NCI-H2081 treated with DMSO at 0.1 percent for 48 hours (cell line): ENCODE measurements around the gene MRPL28.
"Not testable (repeated sequence)": the region's sequence is repeated elsewhere in the genome, so short reads cannot be mapped to it uniquely, and the experiment has no call there.

Source experiments
- DNase-seq: peaks from one replicate; lab custom pipeline; 2025; lab: John Stamatoyannopoulos, UW

Gene MRPL28

DNA sequence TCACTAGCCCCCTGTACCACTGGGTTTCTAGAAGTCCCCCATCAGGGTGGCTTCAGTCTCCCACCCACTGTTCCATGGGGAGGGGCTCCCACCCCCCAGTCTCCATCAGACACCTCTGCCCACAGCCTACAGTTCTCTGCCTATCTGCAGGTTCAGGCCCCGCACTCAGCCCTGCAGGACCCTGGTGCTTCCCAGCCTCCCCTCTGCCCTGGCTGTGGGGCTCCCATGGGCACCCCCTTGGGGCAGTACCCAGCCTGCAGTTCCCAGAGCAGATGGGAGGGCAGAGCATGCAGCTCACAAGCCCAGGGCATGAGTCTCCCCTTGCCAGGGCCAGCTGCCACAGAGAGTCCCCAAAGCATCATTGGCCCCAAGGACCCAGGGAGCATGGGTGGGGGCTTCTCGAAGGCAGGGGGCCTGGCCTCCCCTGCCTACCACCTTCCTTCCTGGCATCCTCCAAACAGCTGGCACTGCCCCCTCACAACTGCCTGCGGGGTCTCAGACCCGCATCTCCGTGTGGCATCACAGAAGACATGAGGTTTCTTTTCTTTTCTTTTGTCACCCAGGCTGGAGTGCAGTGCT is 2.8 kb upstream of the MRPL28 start:
- DNase-seq: no peak

DNA sequence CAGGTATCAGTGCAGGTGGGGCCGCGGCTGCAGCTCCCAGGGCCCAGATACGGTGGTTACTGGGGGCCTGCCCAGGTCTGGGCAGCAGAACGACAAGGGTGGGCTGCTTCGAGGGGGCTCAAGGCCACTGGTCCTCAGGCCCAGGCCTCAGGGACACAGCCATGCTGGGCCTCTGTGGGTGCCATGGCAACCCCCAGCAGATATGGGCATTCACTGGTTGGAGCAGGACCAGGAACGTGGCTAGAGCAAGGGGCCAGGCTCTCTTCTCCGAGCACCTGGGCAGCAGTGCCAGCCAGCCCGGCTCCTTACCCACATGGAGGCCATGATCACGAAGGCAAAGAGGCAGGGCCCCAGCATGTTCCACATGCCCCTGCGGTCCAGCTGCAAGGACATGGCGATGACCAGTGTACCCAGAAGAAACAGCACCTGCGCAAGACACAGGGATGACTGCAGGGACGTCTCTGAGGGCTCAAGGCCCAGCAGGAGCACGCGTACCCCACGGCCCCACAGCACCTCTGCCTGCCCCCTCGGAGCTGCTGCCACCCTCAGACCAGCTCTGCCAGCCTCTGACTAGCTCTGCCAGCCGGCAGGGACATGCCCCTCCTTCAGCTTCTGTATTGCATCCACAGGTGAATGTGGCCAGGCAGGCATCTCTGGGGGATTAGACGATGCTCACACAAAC is 2.1 kb upstream of the MRPL28 start:
- no peak for DNase-seq

DNA sequence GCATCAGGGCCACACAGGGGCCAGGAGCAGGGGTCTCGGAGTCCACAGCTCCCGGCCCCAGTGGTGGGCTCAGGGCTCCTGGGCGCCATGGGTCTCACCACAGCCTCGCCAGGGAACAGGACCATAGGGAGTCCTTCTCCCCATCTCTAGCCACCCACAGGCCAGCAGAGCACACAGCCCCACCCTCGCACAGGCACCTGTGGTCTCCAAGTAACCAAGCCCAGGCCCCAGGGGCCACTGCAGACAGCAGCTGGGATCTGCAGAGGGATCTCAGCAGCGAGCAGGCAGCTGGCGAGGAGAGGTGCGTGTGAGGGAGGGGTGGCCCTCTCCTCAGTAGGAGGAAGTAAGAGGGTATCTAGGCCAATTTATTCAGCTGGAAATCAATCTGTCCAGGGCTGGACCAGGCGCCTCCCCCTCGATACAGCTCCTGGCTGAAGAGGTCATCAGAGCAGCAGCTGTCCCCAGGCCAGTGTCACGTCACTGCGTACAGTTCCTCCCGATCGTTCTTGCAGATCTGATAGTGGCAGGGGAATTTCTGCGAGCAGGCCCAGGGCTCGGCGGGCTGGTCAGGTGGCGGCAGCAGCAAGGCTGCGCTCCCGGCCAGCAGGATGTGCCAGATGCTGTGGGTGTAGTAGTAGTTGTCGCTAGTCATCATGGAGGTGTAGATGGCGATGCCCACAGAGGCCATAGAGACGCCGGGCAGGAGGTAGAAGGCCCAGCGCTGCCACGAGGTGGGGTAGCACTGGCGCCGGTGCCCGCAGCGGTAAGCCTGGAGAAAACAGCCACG is 1.4 kb upstream of the MRPL28 start:
- no peak for DNase-seq

DNA sequence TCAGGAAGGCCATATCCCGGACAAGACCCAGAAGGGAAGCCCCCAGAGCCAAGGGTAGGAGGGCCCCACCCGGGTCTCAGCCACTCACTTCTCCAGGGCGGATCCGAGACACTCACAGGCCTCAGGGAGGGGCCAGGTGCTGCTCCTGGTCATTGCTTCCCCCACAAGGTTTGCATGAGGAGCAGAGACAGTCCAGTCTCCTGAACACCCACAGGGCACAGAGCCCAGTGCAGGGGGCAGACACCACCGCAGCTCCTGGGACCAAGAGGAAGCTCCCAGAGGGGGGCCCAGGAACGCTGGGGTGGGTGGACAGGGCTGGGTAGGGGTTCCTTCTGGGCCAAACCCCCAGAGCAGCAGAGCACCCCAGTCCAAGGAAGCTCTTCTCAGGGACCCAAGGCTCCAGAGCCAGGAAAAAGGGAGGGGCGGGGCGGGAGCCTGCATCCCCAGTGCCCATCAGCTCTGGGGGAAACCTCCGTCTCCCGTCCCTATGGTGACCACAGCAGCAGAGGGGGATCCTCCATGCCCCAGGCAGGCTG is 709 bp upstream of the MRPL28 start:
- DNase-seq: no peak

DNA sequence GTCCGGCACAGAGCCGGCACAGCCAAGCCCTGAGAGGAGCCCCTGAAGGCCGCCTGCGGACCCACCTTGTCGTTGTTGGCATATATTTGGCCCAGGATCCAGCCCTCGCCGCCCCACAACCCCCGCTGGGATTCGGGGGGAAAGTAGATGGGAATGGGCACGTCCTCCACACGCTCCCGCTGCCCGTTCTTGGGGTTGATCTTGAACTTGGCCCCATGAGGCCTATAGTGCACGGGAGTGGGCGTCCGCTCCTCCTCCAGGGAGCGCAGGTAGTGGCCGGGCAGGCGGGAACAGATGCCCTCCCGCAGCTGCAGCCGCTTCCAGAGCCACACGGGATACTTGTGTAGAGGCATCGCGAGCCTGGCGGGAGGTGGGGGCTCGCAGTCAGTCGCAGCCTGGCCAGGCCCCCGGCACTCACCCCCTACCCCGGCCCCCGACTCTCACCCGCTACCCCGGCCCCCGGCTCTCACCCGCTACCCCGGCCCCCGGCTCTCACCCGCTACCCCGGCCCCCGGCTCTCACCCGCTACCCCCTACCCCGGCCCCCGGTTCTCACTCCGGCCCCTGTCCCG is 387 bp downstream of the MRPL28 start:
- DNase-seq: no peak

DNA sequence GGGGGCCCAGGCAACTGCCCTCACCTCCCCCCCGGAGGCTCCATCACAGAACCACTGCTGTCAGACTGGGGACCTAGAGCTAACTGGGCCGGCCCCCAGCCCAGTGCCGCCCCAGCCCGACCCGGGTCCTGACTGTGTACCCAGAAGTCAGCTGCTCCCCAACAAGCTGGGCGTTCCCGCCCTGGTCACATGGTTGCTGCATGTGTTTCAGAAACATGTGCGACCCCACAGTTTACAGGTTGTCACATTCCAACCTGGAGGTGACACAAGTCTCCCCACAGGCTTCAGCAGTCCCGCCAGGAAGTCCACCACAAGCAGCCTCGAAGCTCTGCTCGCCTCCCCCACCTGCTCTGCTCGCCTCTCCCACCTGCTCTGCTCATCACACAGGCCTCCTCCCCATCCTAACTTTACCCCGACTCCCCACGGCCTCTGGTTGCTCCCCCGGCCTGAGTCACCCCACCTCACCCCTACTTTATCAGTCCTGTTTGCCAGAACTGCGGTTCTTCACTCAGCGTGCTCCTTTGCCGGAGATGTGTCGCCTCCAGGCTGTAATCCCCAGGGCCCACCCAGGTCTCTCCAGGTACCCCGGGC is 968 bp downstream of the MRPL28 start:
- DNase-seq: no peak

DNA sequence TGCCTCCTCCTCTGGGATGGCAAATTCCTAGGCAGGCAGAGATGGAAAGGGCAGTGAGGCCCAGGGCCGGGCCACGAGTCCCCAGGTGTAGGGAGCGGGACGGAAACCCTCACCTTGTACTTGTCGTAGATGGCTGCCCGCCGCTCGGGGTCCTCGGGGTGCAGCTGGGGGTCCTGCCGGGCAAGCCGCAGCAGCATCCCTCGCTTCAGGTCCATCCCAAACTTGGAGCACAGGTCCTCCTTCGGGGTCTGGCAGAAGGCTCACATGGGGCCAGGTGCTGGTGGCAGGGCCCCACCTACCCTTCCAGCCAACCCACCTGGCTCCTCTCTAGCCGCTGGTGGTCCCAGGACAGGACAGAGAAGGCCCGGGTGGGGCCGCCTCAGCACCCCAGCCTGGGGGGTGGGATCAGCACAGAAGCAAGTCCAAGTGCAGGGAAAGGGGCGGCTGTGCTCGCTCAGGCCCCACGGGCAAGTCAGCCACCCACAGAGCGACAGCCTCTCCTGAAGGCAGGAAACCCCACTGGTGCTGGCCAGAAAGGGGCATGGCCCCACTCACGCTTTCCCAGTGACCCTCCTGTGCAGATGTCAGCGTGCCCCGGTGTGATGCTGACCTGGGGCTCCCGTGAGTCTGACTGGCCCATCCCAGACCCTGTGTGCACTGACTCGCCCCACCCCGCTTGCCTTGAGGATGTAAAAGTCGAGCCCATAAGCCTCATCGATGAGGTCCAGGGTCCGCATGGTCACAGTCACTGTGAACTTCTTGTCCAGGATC is 1.8 kb downstream of the MRPL28 start:
- DNase-seq: no peak

DNA sequence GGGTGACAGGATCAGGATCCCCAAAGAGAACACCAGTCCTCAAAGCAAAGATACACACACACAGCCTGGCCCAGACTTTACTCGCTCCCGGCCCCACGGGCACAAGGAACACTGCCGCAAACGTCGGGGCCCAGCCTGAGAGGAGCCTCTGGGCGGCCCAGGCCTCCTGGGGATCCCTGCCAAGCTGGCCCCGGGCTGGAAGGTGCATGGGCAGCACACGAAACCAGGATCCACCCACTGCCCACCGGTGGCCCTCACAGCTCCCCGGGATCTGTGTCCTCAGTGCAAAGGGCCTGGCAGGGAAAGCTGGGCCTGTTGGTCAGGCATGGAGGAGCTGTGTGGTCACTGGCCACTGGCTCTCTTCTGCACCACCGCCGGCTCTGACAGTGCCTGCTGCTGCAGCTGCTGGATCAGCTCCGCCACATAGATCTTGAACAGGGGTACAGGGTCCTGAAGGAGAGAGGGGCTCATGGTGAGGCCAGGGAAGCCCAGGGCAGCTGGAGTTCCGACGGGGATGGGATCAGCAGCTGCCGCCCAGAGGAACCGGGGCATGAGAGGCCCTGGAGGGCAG is 2.9 kb downstream of the MRPL28 start:
- no peak for DNase-seq

DNA sequence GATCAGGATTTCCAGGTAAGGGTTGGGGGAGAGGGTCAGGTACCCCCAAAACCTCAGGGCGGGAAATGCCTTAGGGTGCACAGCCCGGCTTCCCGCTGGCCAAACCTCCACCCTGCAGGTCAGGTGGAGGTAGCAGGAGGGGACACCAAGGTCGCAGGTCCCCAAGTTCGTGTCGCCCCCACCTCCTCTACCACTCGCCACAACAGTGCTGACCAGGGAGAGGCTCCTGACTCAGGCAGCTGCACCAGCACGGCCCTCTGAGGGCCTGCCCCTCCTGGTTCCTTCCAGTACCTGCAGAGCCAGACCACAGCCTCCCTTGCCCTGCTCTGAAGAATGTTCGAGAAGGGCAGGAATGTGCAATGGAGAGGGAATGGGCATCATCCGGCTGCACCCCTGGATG is 3.9 kb downstream of the MRPL28 start:
- DNase-seq: no peak

DNA sequence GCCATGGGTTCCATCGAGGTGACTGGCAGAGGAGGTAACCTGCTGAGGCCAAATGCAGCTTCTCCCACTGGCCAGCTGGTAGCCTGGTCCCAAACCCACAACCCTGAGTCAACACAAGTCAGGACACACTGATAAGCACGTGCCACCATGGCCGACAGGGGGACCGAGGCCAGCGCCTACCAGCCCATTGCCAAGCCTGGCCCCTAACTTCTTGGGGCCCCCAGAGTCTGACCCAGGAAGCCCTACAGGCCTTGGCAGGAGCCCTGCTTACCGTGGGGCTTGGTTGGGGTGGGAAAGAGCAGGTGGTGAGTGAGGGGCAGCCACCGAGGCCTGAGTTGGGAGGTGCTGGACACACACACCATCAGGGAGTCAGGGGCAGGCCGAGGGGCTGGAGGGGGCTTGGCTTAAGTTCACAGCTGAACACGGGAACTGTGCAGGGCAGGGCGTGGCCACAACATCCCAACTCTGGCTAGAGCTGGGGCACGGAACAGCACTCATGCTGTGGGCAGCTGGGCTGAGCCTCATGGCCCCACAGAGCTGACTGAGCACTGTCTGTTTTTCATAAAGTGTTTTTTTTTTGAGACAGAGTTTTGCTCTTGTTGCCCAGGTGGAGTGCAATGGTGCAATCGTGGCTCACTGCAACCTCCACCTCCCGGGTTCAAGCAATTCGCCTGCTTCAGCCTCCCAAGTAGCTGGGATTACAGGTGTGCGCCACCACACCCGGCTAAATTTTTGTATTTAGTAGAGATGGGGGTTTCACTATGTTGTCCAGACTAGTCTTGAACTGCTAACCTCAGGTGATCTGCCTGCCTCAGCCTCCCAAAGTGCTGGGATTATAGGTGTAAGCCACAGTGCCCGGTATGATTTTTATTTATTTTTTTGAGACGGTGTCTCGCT is 5.5 kb downstream of the MRPL28 start:
- DNase-seq: no peak

DNA sequence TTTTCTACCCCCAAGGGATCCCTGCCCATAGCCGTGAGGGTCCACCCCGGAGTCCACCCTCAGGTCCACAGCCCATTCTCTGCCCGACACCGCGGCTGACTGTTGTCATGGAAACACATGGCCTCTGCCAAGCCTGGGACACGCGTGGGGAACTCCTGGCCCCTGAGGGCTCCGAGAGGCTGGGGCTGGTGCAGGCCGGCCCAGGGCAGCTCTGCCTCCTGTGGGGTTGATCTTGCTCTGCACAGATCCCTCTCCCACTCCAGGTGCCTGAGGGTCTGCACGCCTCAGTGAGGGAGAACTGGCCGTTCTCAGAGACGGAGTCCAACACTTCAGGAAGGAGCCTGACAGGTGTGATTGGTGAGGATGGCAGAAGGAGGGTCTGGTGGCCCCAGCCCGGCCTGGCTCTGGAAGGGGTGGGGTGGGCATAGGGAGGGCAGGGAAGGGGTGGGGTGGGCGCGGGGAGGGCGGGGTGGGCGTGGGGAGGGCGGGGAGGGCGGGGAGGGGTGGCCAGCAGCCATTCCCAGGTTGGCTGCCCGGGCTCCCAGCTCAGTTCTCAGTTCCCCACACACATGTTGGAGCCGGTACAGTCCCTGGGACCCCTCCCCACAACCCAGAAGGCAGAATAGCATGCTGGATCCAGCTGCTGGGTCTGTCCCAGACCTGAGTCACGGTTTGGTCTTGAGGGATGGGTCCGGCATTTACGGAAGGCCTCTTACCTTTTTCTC is 6.4 kb downstream of the MRPL28 start:
- no peak for DNase-seq

DNA sequence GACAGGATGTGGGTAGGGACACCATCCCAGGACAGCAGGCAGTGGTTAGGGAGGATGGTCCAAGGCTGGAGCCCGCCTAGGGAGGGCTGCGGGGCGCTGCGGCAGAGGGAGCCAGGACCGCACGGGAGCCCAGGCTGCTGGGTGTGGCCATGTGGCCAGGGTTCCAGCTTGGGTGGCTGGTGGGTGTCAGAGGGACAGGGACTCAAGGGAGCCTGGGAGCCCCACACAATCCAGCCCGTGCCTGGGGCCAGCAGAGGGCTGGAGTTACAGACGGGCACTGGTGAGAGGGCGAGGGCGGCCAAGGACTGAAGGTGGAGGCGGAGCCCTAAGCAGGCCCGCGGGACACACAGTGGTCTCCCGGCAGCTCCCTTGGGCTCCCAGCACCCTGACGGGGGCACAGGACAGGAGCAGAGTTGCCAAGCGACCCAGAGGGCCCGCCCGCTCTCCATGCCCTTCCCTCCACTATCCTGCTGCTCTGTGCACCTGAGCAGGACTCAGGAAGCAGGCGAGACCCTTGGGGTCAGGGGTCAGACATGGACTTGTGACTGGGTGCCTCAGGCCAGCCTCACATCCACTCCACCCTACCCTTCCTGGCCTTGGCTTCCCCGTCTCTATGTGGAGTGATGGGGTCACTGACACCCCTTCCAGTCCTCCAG is 7.1 kb downstream of the MRPL28 start:
- DNase-seq: no peak

DNA sequence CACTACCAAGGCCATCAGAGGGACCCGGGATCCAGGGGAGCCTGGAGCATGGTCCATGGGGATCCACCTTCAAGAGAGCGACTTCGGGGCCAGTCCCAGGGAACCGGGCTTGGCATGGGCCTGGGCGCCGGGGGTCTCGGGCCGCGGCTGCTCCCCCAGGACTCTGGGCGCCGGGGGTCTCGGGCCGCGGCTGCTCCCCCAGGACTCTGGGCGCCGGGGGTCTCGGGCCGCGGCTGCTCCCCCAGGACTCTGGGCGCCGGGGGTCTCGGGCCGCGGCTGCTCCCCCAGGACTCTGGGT is 7.7 kb downstream of the MRPL28 start:
- not testable (repeated sequence) for DNase-seq

DNA sequence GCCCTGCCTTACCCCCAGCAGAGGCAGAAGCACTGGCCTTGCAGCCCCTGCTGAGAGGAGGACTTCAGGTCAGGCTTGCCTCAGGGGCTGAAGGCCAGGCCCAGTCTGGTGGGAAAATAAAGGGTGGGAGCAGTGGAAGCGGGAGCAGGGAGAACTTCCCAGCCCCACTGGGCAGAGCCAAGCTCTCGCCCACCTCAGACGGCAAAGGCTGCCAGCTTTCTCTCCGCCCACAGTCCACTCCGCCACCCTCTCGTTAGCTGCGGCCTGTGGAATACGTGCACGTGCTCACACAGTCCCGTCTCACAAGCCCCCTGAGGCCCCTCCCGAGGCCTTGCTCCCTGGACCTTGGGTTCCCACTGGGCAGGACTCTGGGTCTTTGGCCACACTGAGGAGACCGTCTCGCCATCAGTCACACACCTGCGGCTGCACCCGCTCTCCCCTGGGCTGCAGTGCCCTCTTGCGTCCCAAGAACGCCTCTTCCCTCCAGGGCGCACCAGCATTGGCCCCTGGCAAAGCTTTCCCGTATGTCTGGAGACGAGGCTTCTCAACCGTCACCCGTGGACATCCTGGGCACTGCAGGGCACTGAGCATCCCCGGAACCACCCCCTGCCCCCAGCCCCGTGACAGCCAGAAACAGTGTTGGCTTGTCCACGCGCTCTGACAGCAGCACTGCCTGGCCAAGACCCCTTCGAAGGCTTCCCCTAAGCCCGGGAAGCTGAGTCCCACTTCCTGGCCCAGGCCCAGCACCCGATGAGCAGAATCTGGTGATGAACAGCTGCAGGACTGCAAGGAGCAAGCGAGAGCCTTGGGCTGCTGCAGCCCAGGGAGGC is 8.3 kb downstream of the MRPL28 start:
- no peak for DNase-seq

DNA sequence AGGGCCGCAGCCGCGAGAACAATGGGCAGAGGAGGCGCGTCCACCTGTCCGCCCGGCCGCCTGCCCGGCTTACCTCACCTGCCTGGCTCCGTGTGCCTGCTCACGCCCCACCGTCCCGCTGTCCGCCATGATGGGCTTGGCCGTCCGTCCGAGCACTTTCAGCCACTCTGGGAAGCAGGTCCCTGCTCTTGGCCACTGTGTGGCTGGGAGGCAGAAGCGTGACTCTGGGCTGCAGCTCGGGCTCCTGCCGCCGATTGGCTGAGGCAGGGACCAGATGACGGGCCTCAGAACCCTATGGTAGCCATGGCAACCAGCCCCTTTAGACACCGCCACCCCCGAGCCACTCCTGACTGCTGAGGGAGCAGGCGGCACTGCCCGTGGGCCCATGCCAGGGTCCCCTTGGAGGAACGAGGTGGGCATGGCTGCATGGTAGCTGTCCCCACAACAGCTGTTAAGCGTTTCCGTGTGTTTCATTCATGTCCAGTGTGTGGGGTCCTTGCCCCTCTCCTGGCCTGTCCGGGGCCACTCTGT is 8.9 kb downstream of the MRPL28 start:
- DNase-seq: no peak

DNA sequence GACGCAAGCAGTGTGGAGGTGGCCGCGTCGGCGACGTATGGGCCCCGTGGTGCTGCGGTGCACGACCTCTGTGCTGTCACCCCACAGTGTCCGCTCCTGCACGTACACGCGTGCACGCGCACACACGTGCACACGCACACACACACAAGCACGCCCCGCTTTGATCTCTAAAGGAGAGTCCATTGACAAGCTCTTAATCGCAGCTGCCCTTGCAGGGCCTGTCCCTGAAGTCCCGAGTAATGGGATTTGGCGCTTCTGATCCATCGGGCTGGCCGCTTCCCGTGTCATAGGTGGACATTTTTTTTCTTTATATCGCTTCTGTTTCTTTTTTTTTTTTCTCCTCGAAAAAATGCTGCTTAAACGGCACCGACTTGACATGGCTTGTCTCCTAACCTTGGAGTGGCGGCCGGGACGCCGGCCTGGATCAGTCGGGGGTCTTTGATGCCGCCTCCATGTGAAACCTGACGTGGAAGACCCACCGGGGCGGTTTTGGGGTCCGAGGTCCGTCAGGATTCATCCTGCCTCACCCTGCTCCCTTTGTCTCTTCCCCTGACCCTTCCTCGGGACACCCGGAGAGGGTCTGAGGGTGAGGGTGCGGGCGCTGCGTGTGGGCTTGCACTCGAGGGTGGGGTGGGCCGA is 9.5 kb downstream of the MRPL28 start:
- DNase-seq: no peak

DNA sequence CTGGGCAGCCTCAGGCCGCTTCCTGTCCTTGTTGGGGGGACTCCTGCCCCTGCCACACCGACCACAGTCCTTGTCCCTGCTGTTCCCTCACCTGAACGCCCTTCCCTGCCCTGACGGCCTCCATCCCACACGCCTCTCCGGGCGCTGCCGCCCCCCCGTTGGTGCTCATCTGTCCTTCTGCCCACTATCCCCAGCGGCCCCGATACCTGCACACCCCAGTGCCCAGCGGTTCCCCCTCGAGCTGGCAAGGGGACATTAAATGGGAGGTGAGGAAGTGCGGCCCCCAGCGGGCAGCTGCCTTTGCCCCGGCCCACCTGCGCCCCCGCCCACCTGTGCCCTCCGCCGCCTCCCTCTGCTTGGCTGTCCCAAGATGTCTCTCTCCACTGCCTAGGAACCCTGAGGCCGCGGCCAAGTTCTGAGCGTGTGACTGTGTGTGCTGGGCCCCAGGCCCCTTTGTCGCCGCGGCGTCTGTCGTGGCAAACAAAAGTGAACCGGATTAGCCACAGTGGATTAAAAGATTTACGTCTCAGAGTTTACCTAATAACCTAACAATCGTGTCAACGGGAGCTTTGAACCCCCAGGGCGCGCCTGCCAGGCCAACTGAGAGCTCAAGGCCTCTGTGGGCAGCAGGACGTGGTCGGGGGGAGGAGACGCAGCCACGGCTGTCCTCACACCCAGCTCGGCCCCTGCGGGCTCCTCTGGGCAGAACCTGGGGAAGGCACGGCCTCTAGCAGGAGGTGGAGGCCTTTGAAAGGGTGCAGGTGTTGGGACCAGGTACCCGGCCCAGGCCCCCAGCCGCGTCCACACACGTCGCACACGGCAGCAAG is 10.3 kb downstream of the MRPL28 start:
- no peak for DNase-seq
